ENCODE data around the gene TGFBR1.

TGFBR1 gene

GRCh38 chr9:99118782-99119466 is 14.0 kb downstream of the TGFBR1 start:
- H3K27ac ChIP-seq: no peak overlapping the region
- TF ChIP-seq ZFX (IDR thresholded peaks at IDR 0.05; ENCODE audit: borderline replicate concordance) (no peak), CTCF (IDR thresholded peaks at IDR 0.05) (no peak)

GRCh38 chr9:99119976-99120655 is 15.2 kb downstream of the TGFBR1 start:
- no peak overlapping the region for H3K27ac ChIP-seq
- TF ChIP-seq CTCF (IDR thresholded peaks at IDR 0.05) (no peak), ZFX (IDR thresholded peaks at IDR 0.05; ENCODE audit: borderline replicate concordance) (no peak)

GRCh38 chr9:99121604-99122003 is 16.7 kb downstream of the TGFBR1 start:
- no peak for TF ChIP-seq ZFX (IDR thresholded peaks at IDR 0.05; ENCODE audit: borderline replicate concordance)
- H3K27ac ChIP-seq: no peak overlapping the region

- TF ChIP-seq ZFX (IDR thresholded peaks at IDR 0.05; ENCODE audit: borderline replicate concordance) (no peak), CTCF (IDR thresholded peaks at IDR 0.05) (no peak)
- no peak overlapping the region for H3K27ac ChIP-seq
These were observed 19.8 kb downstream of the TGFBR1 start for GRCh38 chr9:99124534-99125255.

GRCh38 chr9:99125446-99125845 is 20.5 kb downstream of the TGFBR1 start:
- TF ChIP-seq CTCF (IDR thresholded peaks at IDR 0.05) (no peak), ZFX (IDR thresholded peaks at IDR 0.05; ENCODE audit: borderline replicate concordance) (no peak)

GRCh38 chr9:99126312-99126711 is 21.4 kb downstream of the TGFBR1 start:
- no peak overlapping the region for H3K27ac ChIP-seq
- TF ChIP-seq ZFX (IDR thresholded peaks at IDR 0.05; ENCODE audit: borderline replicate concordance) (no peak), CTCF (IDR thresholded peaks at IDR 0.05) (no peak)

More at GRCh38 chr9:99125446-99125845, 20.5 kb downstream of the TGFBR1 start:
- no peak overlapping the region for H3K27ac ChIP-seq

GRCh38 chr9:99127356-99128132 is 22.6 kb downstream of the TGFBR1 start:
- TF ChIP-seq CTCF (IDR thresholded peaks at IDR 0.05) (no peak), ZFX (IDR thresholded peaks at IDR 0.05; ENCODE audit: borderline replicate concordance) (no peak)
- H3K27ac ChIP-seq: no peak overlapping the region
